H1 (cell line): ENCODE measurements around the gene SNX3. TPM values are rescaled to one million over a fixed set of nuclear protein-coding genes. Genes with fewer than 3 reads are reported as not detected.

Source experiments
- CTCF ChIA-PET: fragments of 300-600 bp; sonication (Branson Sonifier 250); formaldehyde crosslinking; loops from one replicate; lab custom pipeline; 2021; ENCODE audit not compliant: partially characterized antibody; lab: Charles Lee
- POLR2A ChIA-PET: fragments of 300-600 bp; sonication (Branson Sonifier 250); formaldehyde crosslinking; loops from one replicate; lab custom pipeline; 2021; ENCODE audit warnings: inconsistent platforms; ENCODE audit not compliant: partially characterized antibody; lab: Charles Lee
- DNase-seq, 2 experiments: peaks; one replicate each; pipeline versions ENCODE4 v3.0.0 to v3.0.0-alpha.2; 2010 to 2022; ENCODE audit warnings: low spot score in 2 of 2, low read depth in 1 of 2, mixed read lengths in 1 of 2
- FAIRE-seq: peaks from 2 replicates; lab custom pipeline; 2011; peaks lifted over from hg19 to GRCh38; lab: Jason Lieb, UNC
- H2AFZ ChIP-seq: 2 replicates; pipeline ENCODE4 v1.8.1; 2012; ENCODE audit warnings: low read length, inconsistent platforms
- H2AK5ac ChIP-seq: 2 replicates; pipeline ENCODE4 v1.6.1; 2013; ENCODE audit warnings: low read depth, low read length
- H2BK120ac ChIP-seq: replicated peaks from 2 replicates; pipeline ENCODE3; 2013; ENCODE audit warnings: low read depth, low read length, inconsistent platforms
- H2BK12ac ChIP-seq: 2 replicates; pipeline ENCODE4 v1.6.1; 2013; ENCODE audit warnings: low read depth, low read length
- H2BK15ac ChIP-seq: 2 replicates; pipeline ENCODE4 v1.6.1; 2013; ENCODE audit warnings: low read length
- H2BK20ac ChIP-seq: 2 replicates; pipeline ENCODE4 v1.6.1; 2013; ENCODE audit warnings: low read length
- H2BK5ac ChIP-seq: 2 replicates; pipeline ENCODE4 v1.6.1; 2013; ENCODE audit warnings: low read depth, low read length
- H3K14ac ChIP-seq: 2 replicates; pipeline ENCODE4 v1.6.1; 2013; ENCODE audit warnings: inconsistent platforms; ENCODE audit not compliant: insufficient read length
- H3K18ac ChIP-seq: 2 replicates; pipeline ENCODE4 v1.6.1; 2013; ENCODE audit warnings: low read length; ENCODE audit errors: extremely low read depth
- H3K23ac ChIP-seq: 2 replicates; pipeline ENCODE4 v1.6.1; 2013; ENCODE audit warnings: inconsistent platforms; ENCODE audit not compliant: insufficient read length
- H3K23me2 ChIP-seq: 2 replicates; pipeline ENCODE4 v1.6.1; 2013; ENCODE audit warnings: low read depth, low read length
- H3K27ac ChIP-seq: 2 replicates; pipeline ENCODE4 v1.6.1; 2011; ENCODE audit warnings: low read depth, low read length, inconsistent platforms
- H3K27me3 ChIP-seq, 4 experiments: replicated peaks in 1 of 4; 1 replicate in 1 of 4; 2 replicates in 3 of 4; pipeline versions ENCODE4 v1.6.1 to v1.8.1; 2011 to 2013; ENCODE audit warnings: low read length in 3 of 4, mild to moderate bottlenecking in 3 of 4, inconsistent platforms in 2 of 4, mixed read lengths in 2 of 4, moderate library complexity in 1 of 4; ENCODE audit not compliant: control insufficient read depth in 3 of 4, insufficient read depth in 3 of 4; ENCODE audit errors: extremely low read depth in 1 of 4
- H3K36me3 ChIP-seq, 4 experiments: 2 replicates each; pipeline versions ENCODE4 v1.6.1 to v1.8.1; 2011 to 2013; ENCODE audit warnings: mild to moderate bottlenecking in 4 of 4, low read length in 3 of 4, moderate library complexity in 2 of 4, control low read depth in 1 of 4, inconsistent platforms in 1 of 4; ENCODE audit not compliant: insufficient read depth in 4 of 4, control insufficient read depth in 2 of 4
- H3K4ac ChIP-seq: replicated peaks from 2 replicates; pipeline ENCODE3; 2013; ENCODE audit warnings: low read length, low read depth, mixed read lengths, inconsistent platforms; ENCODE audit not compliant: insufficient read length
- H3K4me1 ChIP-seq, 4 experiments: replicated peaks in 1 of 4; 1 replicate in 1 of 4; 2 replicates in 3 of 4; pipeline versions ENCODE4 v1.6.1 to v1.8.1; 2011 to 2013; ENCODE audit warnings: low read length in 3 of 4, inconsistent platforms in 2 of 4, mixed read lengths in 1 of 4; ENCODE audit not compliant: insufficient read depth in 4 of 4, control insufficient read depth in 3 of 4
- H3K4me2 ChIP-seq, 2 experiments: 2 replicates each; pipeline versions ENCODE4 v1.6.1 to v1.8.1; 2011 to 2013; ENCODE audit warnings: low read depth in 2 of 2, low read length in 2 of 2, control low read depth in 1 of 2, inconsistent platforms in 1 of 2, mild to moderate bottlenecking in 1 of 2; ENCODE audit not compliant: insufficient read depth in 1 of 2
- H3K4me3 ChIP-seq, 4 experiments: fragments of 200-600, 300-600 bp in 1 of 4; sonication (generic), shearing (Covaris generic), sonication (Bioruptor Twin) in 1 of 4; 2 replicates each; pipeline versions ENCODE4 v1.5.1 to v1.8.1; 2011 to 2016; ENCODE audit warnings: low read length in 4 of 4, low read depth in 3 of 4, control low read depth in 2 of 4, inconsistent platforms in 2 of 4, mild to moderate bottlenecking in 2 of 4, mixed read lengths in 1 of 4, moderate library complexity in 1 of 4; ENCODE audit not compliant: insufficient read depth in 2 of 4; ENCODE audit errors: extremely low read depth in 1 of 4
- H3K56ac ChIP-seq: replicated peaks from 2 replicates; pipeline ENCODE3; 2013; ENCODE audit warnings: low read depth, mild to moderate bottlenecking, mixed read lengths, low read length, inconsistent platforms; ENCODE audit not compliant: insufficient read length
- H3K79me1 ChIP-seq: 2 replicates; pipeline ENCODE4 v1.6.1; 2013; ENCODE audit warnings: low read depth, low read length, control low read depth
- H3K79me2 ChIP-seq, 2 experiments: 2 replicates each; pipeline versions ENCODE4 v1.6.1 to v1.8.1; 2012 to 2013; ENCODE audit warnings: low read length in 2 of 2, mild to moderate bottlenecking in 2 of 2, inconsistent platforms in 1 of 2; ENCODE audit not compliant: insufficient read depth in 2 of 2, control insufficient read depth in 1 of 2
- H3K9ac ChIP-seq, 4 experiments: replicated peaks in 1 of 4; 1 replicate in 1 of 4; 2 replicates in 3 of 4; pipeline versions ENCODE4 v1.6.1 to v1.8.1; 2011 to 2013; ENCODE audit warnings: low read depth in 3 of 4, low read length in 3 of 4, control low read depth in 2 of 4, mild to moderate bottlenecking in 2 of 4, moderate library complexity in 2 of 4, inconsistent platforms in 1 of 4; ENCODE audit errors: extremely low read depth in 1 of 4
- H3K9me3 ChIP-seq, 2 experiments: 2 replicates each; pipeline versions ENCODE4 v1.6.1 to v1.8.1; 2012 to 2013; ENCODE audit warnings: mild to moderate bottlenecking in 2 of 2, moderate library complexity in 2 of 2, control low read depth in 1 of 2, inconsistent platforms in 1 of 2, low read depth in 1 of 2, low read length in 1 of 2, mixed read lengths in 1 of 2; ENCODE audit not compliant: insufficient read depth in 2 of 2
- H4K20me1 ChIP-seq, 2 experiments: replicated peaks in 1 of 2; 2 replicates each; pipeline versions ENCODE3 to v1.8.1; 2011 to 2013; ENCODE audit warnings: inconsistent platforms in 2 of 2, low read length in 2 of 2, mild to moderate bottlenecking in 1 of 2; ENCODE audit not compliant: insufficient read depth in 2 of 2, control insufficient read depth in 1 of 2
- H4K5ac ChIP-seq: 2 replicates; pipeline ENCODE4 v1.6.1; 2013; ENCODE audit warnings: low read length, low read depth, mixed read lengths, inconsistent platforms; ENCODE audit not compliant: insufficient read length
- H4K8ac ChIP-seq: 2 replicates; pipeline ENCODE4 v1.8.0; 2013; ENCODE audit warnings: mild to moderate bottlenecking, moderate library complexity, low read length, inconsistent platforms; ENCODE audit not compliant: insufficient read depth; ENCODE audit errors: extremely low read depth
- H4K91ac ChIP-seq: replicated peaks from 2 replicates; pipeline ENCODE3; 2013; ENCODE audit warnings: low read length, mixed read lengths, inconsistent platforms; ENCODE audit not compliant: insufficient read length
- CBX8 ChIP-seq: fragments of 300-800, 300-1000 bp; sonication (generic); IDR thresholded peaks from 2 replicates; pipeline ENCODE4 v1.7.1; 2016; ENCODE audit warnings: low read depth, low read length, borderline replicate concordance
- CEBPB ChIP-seq: IDR thresholded peaks from 2 replicates; pipeline ENCODE4 v1.6.1; 2012; ENCODE audit warnings: low read depth, low read length
- FOSL1 ChIP-seq: IDR thresholded peaks from 2 replicates; pipeline ENCODE4 v1.6.1; 2011; ENCODE audit warnings: mild to moderate bottlenecking, low read depth, low read length, moderate library complexity; ENCODE audit not compliant: insufficient read depth
- WGBS, 2 experiments: shearing (Covaris generic) in 1 of 2; methylation state at CpG; one replicate each; pipeline versions ENCODE4 v1.1.6 to v1.1.7; 2013 to 2015; ENCODE audit warnings: low lambda C conversion rate in 2 of 2, mixed read lengths in 2 of 2, inconsistent platforms in 1 of 2, low coverage in 1 of 2, missing lambda C conversion rate in 1 of 2; ENCODE audit not compliant: insufficient replicate concordance in 2 of 2, insufficient coverage in 1 of 2, insufficient read length in 1 of 2; ENCODE audit errors: extremely low coverage in 1 of 2, missing lambda C conversion rate in 1 of 2; 5-methylcytosine and 5-hydroxymethylcytosine counted together
- polyA plus RNA-seq, 7 experiments: library from polyadenylated mRNA; depleted of rRNA in 3 of 7; stranded (reverse) in 5 of 7; unstranded in 2 of 7; fragments of >200 nt in 5 of 7; fragments of 200-250 nt in 2 of 7; gene quantifications; 1 replicate in 5 of 7; 2 replicates in 1 of 7; 4 replicates in 1 of 7; pipeline versions ENCODE4 v1.2.1 to v1.2.3, GENCODE V29; 2011 to 2013; ENCODE audit warnings: missing spikeins in 2 of 7, mixed read lengths in 2 of 7
- total RNA-seq: library from RNA; stranded (reverse); fragmentation: NEBNext Ultra II Directional; extraction: Animal tissue kit (Norgen Biotek cat#: 25700); gene quantifications from 2 replicates; pipeline ENCODE4 v1.2.1, GENCODE V29; 2021

The SNX3 gene
- total and polyA plus RNA-seq, 2 of the 8 experiments (the other 6 are each of a cell fraction or from before 2014, with no cell fraction given) = 72.5 to 150 TPM

DNA sequence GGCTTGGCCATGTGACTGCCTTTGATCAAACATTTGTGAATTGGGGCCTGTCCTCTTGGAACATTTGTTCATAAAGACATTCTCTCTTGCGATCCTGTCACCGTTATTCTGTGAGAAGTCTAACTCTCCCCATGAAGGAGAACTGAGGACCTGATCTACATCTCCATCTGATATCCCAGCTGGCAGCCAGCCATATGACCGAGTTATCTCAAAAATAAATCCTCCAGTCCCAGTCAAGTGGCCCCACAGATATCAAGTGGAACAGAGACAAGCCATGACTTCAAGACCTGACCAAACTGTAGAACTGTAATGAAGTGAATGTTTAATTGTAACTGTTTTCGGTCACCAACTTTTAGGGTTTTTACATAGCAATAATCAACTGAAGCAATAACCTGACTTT, 25.7 kb downstream of the SNX3 start:
- Histone ChIP-seq H2BK120ac (no peak overlapping the region), H3K4me1 (0 out of 7 replicates have a peak, but pooled peaks cover 0 to 3% (median 0%) of the 10 kb centered on the region in 4 experiments), H3K36me3 (no peaks in the 10 kb centered on the region), H3K18ac (no peak overlapping the region), H3K23me2 (no peaks in the 10 kb centered on the region), H3K23ac (no peak overlapping the region), H3K79me2 (peaks cover 0 to 3% of the 10 kb centered on the region in 2 experiments; a peak in 1 of 4 replicates), H3K9ac (no peak overlapping the region), H3K56ac (no peak overlapping the region), H3K4ac (no peak overlapping the region), H2AFZ (no peak overlapping the region), H2BK15ac (no peak overlapping the region), H3K27ac (no peak overlapping the region), H2BK12ac (no peak overlapping the region), H4K91ac (no peak overlapping the region), H3K9me3 (no peaks in the 10 kb centered on the region), H2AK5ac (no peak overlapping the region), H2BK5ac (no peak overlapping the region), H4K8ac (no peak overlapping the region), H3K14ac (no peak overlapping the region), H3K4me2 (no peak overlapping the region), H3K27me3 (no peaks in the 10 kb centered on the region), H3K79me1 (no peaks in the 10 kb centered on the region), H4K20me1 (peaks cover 0 to 2% of the 10 kb centered on the region in 2 experiments), H3K4me3 (no peak overlapping the region), H4K5ac (no peak overlapping the region), H2BK20ac (no peak overlapping the region)
- FAIRE-seq (no peak), DNase-seq (no peak)
- 91% methylated on average over 4 of the region's 4 CpGs; no CpG with 5 or more reads in 1 of the 2 experiments for WGBS, 2 experiments
- ChIA-PET CTCF (interaction anchor here (0.8 to 2.0 kb wide), 3 partner anchors 14 to 257 kb away, joined by 3 to 4 read pairs (median 4); no protein-coding TSS in a partner anchor), POLR2A (no interaction called here)
- TF ChIP-seq CBX8 (no peak), CEBPB (no peak), FOSL1 (no peak)
